ENCODE results near the gene KNSTRN. TPM values are rescaled to one million over a fixed set of nuclear protein-coding genes. Genes with fewer than 3 reads are reported as not detected.

Gene KNSTRN
- total RNA-seq, 1 donor from 2014 or later, result 48.4 TPM

GRCh38 chr15:40340038-40340739 lies 42.3 kb upstream of the KNSTRN start:
- H3K27me3 Mint-ChIP-seq (ENCODE audit: insufficient read depth), result peaks cover 6% of the 10 kb centered on the region
- no peak overlapping the region for H3K27ac Mint-ChIP-seq
- no peak overlapping the region for H3K4me3 Mint-ChIP-seq
- no peaks in the 10 kb centered on the region for H3K36me3 Mint-ChIP-seq (ENCODE audit: low read depth)
- H3K9me3 Mint-ChIP-seq, result no peaks in the 10 kb centered on the region
- intact Hi-C loops (cut with micrococcal nuclease), result loop anchor here (5.0 kb wide), 1 partner anchor 167 kb away; no protein-coding TSS in a partner anchor
- DNase-seq (ENCODE audit: low spot score), result no peak
- H3K4me1 Mint-ChIP-seq (ENCODE audit: low read depth), result peaks cover 5% of the 10 kb centered on the region

- DNase-seq (ENCODE audit: low spot score), result no peak
- Mint-ChIP-seq H3K4me3 (no peak within 1 kb of the TSS), H3K36me3 (ENCODE audit: low read depth) (no peaks in the 10 kb centered on the region), H3K4me1 (ENCODE audit: low read depth) (peaks cover 5% of the 10 kb centered on the region), H3K27me3 (ENCODE audit: insufficient read depth) (peaks cover 6% of the 10 kb centered on the region), H3K27ac (no peak within 1 kb of the TSS), H3K9me3 (no peaks in the 10 kb centered on the region)
- intact Hi-C loops (cut with micrococcal nuclease), result loop anchor here (5.0 kb wide), 1 partner anchor 166 kb away; no protein-coding TSS in a partner anchor
Observed at GRCh38 chr15:40340740-40341400, 41.7 kb upstream of the KNSTRN start, which contains the start of gene CCDC9B. Gene CCDC9B, minus strand, starts transcription at chr15:40340939. Its CDS starts 120 bp downstream, at chr15:40340819.

DNA sequence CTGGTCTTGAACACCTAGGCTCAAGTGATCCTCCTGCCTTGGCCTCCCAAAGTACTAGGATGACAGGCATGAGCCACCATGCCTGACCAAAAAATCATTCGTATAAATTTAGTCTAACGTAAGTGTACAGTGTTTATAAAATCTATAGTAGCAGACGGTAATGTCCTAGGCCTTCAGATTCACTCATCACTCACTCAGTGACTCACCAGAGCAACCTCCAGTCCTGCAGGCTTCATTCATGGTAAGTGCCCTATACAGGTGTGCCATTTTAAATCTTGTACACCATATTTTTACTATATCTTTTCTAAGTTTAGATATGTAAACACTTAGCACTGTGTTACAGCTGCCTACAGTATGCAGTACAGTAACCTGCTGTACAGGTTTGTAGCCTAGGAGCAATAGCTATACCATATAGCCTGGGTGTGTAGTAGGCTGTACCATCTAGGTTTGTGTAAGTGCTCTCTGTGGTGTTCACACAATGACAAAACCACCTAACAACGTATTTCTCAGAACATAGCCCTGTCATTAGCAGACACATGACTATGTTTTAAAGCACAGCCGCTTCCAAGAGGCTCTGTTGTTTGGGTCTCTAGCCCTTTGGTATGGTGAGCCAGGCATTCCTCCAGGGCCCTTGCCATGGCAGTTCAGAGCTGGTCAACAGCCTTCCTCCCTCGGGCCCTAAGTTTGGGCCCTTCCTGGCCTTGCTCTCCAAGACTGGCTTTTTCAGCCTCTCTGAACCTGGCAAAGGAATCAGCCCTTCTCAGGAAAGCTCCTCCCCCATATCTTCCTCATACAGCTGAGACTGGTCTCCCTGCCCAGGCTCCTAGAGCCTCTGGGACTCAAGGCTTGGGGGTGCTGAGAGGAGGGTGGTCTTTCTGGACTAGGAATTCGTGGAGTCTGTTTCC lies 39.9 kb upstream of the KNSTRN start:
- Mint-ChIP-seq H3K27ac (no peak overlapping the region), H3K36me3 (ENCODE audit: low read depth) (no peaks in the 10 kb centered on the region), H3K4me1 (ENCODE audit: low read depth) (peaks cover 5% of the 10 kb centered on the region), H3K27me3 (ENCODE audit: insufficient read depth) (peaks cover 6% of the 10 kb centered on the region), H3K9me3 (no peaks in the 10 kb centered on the region), H3K4me3 (no peak overlapping the region)
- DNase-seq (ENCODE audit: low spot score), result no peak
- intact Hi-C loops (cut with micrococcal nuclease), result loop anchor here (5.0 kb wide), 1 partner anchor 165 kb away; no protein-coding TSS in a partner anchor

DNA sequence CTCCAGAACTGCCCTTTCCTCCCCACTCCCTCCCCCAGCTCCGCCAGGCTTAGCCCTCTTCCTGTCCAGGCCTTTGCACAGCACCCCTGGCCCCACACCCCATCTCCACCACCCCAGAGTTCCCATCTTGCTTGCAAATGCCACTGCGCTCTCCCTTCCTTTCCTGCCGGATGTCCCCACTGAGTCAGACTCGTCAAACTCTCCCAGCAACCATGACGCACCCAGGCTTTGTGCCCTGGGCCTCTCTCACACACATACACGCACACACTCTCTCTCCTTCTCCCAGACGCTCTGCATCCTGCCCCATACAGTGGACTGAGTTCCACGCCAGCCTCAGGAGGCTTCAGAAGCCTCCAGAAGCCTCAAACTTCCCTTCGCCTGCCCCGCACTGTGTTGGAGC lies 39.0 kb upstream of the KNSTRN start:
- peaks cover 6% of the 10 kb centered on the region for H3K27me3 Mint-ChIP-seq (ENCODE audit: insufficient read depth)
- no peaks in the 10 kb centered on the region for H3K9me3 Mint-ChIP-seq
- H3K36me3 Mint-ChIP-seq (ENCODE audit: low read depth), result no peaks in the 10 kb centered on the region
- H3K4me1 Mint-ChIP-seq (ENCODE audit: low read depth), result no peaks in the 10 kb centered on the region
- intact Hi-C loops (cut with micrococcal nuclease), result loop anchor here (5.0 kb wide), 1 partner anchor 164 kb away; no protein-coding TSS in a partner anchor
- no peak overlapping the region for H3K4me3 Mint-ChIP-seq
- no peak overlapping the region for H3K27ac Mint-ChIP-seq
- DNase-seq (ENCODE audit: low spot score), result no peak

- Mint-ChIP-seq H3K4me1 (ENCODE audit: low read depth) (no peaks in the 10 kb centered on the region), H3K9me3 (no peaks in the 10 kb centered on the region), H3K4me3 (no peak overlapping the region), H3K36me3 (ENCODE audit: low read depth) (no peaks in the 10 kb centered on the region), H3K27ac (no peak overlapping the region), H3K27me3 (ENCODE audit: insufficient read depth) (peaks cover 6% of the 10 kb centered on the region)
- no peak for DNase-seq (ENCODE audit: low spot score)
- intact Hi-C loops (cut with micrococcal nuclease), result loop anchor here (1.0 to 5.0 kb wide), 3 partner anchors 24 to 163 kb away; no protein-coding TSS in a partner anchor
Observed at GRCh38 chr15:40344217-40344616, 38.3 kb upstream of the KNSTRN start.

DNA sequence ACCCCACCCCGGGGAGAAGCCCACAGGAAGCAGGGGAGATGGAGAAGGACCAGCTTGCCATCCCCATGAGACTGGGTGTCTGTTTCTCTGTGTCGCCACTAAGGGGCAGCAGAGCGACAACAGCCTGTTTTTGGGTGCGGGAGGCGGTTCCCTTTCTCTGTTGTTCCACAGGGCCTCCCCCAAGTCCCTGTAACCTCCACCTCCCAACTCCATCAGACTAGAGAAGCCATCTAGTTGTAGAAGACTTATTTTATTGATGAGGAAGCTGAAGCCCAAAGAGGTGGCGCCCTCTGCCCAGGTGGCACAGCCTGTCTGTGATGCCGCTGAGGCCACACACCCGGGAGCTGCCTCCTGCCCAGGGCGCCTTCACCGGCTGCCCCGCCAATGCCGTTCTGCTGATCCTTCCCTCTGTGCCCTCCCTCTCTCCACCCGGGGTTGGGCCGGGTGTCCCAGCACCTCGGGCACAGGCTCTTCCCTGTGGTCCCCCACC lies 37.8 kb upstream of the KNSTRN start:
- no peak overlapping the region for H3K4me3 Mint-ChIP-seq
- H3K4me1 Mint-ChIP-seq (ENCODE audit: low read depth), result no peaks in the 10 kb centered on the region
- intact Hi-C loops (cut with micrococcal nuclease), result loop anchor here (1.0 to 5.0 kb wide), 3 partner anchors 24 to 163 kb away; no protein-coding TSS in a partner anchor
- H3K27me3 Mint-ChIP-seq (ENCODE audit: insufficient read depth), result peaks cover 6% of the 10 kb centered on the region
- H3K27ac Mint-ChIP-seq, result no peak overlapping the region
- H3K36me3 Mint-ChIP-seq (ENCODE audit: low read depth), result no peaks in the 10 kb centered on the region
- DNase-seq (ENCODE audit: low spot score), result peak; percentile 64
- H3K9me3 Mint-ChIP-seq, result no peaks in the 10 kb centered on the region

GRCh38 chr15:40345225-40345866 lies 37.2 kb upstream of the KNSTRN start:
- Mint-ChIP-seq H3K36me3 (ENCODE audit: low read depth) (no peaks in the 10 kb centered on the region), H3K27me3 (ENCODE audit: insufficient read depth) (peaks cover 6% of the 10 kb centered on the region), H3K27ac (no peak overlapping the region), H3K9me3 (no peaks in the 10 kb centered on the region), H3K4me3 (no peak overlapping the region), H3K4me1 (ENCODE audit: low read depth) (no peaks in the 10 kb centered on the region)
- DNase-seq (ENCODE audit: low spot score), result no peak
- intact Hi-C loops (cut with micrococcal nuclease), result no loop called here

- intact Hi-C loops (cut with micrococcal nuclease), result no loop called here
- Mint-ChIP-seq H3K9me3 (no peaks in the 10 kb centered on the region), H3K36me3 (ENCODE audit: low read depth) (no peaks in the 10 kb centered on the region), H3K27me3 (ENCODE audit: insufficient read depth) (peaks cover 6% of the 10 kb centered on the region), H3K4me3 (no peak overlapping the region), H3K27ac (no peak overlapping the region), H3K4me1 (ENCODE audit: low read depth) (no peaks in the 10 kb centered on the region)
- no peak for DNase-seq (ENCODE audit: low spot score)
Observed at GRCh38 chr15:40345867-40346578, 36.5 kb upstream of the KNSTRN start.

GRCh38 chr15:40346579-40347558 lies 35.7 kb upstream of the KNSTRN start:
- Mint-ChIP-seq H3K4me3 (no peak overlapping the region), H3K27me3 (ENCODE audit: insufficient read depth) (peaks cover 11% of the 10 kb centered on the region), H3K36me3 (ENCODE audit: low read depth) (no peaks in the 10 kb centered on the region), H3K9me3 (no peaks in the 10 kb centered on the region), H3K27ac (no peak overlapping the region), H3K4me1 (ENCODE audit: low read depth) (no peaks in the 10 kb centered on the region)
- DNase-seq (ENCODE audit: low spot score), result no peak
- intact Hi-C loops (cut with micrococcal nuclease), result no loop called here

DNA sequence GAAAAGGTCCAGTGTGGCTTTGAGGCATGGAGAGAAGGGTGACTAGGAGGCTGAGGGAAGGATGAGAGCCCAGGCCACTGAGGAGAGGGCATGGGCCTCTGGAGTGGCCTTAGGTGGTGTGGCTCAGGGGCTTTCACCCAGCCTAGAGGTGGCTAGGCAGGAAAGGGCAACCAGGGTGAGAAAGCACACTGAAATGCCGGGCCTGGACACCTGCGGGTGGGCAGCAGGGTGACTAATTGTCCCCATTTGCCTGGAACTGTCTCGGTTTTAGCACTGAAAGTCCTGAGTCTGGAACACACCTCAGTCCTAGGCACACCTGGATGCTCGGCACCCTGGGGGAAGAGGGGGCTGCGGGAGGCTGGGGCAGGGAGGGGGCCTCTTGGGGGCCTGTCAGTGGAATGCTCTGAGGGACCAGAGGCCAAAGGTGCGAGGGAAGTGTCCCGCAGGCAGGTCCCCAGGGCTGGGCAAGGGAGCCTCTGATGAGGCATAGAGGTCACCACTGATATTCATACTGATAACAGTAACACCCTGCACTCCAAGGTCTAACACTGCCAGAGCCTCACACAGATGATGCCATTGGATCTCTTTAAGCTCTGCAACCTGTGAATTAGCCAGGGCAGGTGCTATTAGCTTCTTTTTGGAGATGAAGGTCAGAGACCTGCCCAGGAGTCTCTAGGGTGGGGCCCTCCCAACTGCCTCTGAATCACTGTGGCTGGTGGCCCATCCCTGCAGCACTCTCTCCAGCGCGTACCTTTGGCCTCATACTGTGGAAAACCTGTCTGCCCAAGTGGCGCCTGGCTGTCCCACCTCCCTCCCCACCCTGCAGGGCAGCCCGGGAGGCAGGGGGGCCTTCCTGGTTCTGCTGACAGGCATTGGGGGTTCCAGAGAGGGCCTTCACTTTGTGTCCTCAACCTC lies 34.7 kb upstream of the KNSTRN start:
- intact Hi-C loops (cut with micrococcal nuclease), result no loop called here
- Mint-ChIP-seq H3K9me3 (no peaks in the 10 kb centered on the region), H3K4me1 (ENCODE audit: low read depth) (no peaks in the 10 kb centered on the region), H3K36me3 (ENCODE audit: low read depth) (no peaks in the 10 kb centered on the region), H3K4me3 (no peak overlapping the region), H3K27me3 (ENCODE audit: insufficient read depth) (peaks cover 15% of the 10 kb centered on the region), H3K27ac (no peak overlapping the region)
- DNase-seq (ENCODE audit: low spot score), result no peak

Data from activated T-helper 1 cell treated with anti-CD3 and anti-CD28 coated beads, Interleukin-12 subunit alpha, Interleukin-12 subunit beta, Interleukin-2, Interleukin-4 antibody, amounts not matched to agents 30 ng/mL and 10 ng/mL and 1 ng/mL, durations not matched to agents 14 hours and 24 hours and 36 hours (primary cell).